IMR-90 (cell line): ENCODE data around the gene GCG. TPM values are rescaled to one million over a fixed set of nuclear protein-coding genes. Genes with fewer than 3 reads are reported as not detected.

Experiments
- ATAC-seq: fragments of 200-7000 bp; cut with Tn5 transposase; 2 replicates; pipeline ENCODE4 v1.9.1; 2020; ENCODE audit warnings: low read depth, mild to moderate bottlenecking, moderate library complexity
- BruUV-seq: library from RNA; stranded (reverse); fragments of 400-500 nt; replicated peaks from 2 replicates; lab custom pipeline; 2021; lab: Mats Ljungman, UMichigan
- CTCF ChIA-PET: fragments of 300-600 bp; formaldehyde crosslinking; extraction: SDS; loops from one replicate; lab custom pipeline; 2021; ENCODE audit warnings: antibody characterized with exemption; lab: Yijun Ruan, JAX
- POLR2A ChIA-PET: fragments of 300-600 bp; sonication (Branson Sonifier 250); formaldehyde crosslinking; loops from one replicate; lab custom pipeline; 2022; ENCODE audit warnings: antibody characterized with exemption; ENCODE audit not compliant: unreplicated experiment; lab: Charles Lee
- DNase-seq: peaks from one replicate; pipeline ENCODE4 v3.0.0; 2013
- H2AFZ ChIP-seq: replicated peaks from 2 replicates; pipeline ENCODE3; 2013; ENCODE audit warnings: low read length, mild to moderate bottlenecking; ENCODE audit not compliant: poor library complexity
- H2AK5ac ChIP-seq: 2 replicates; pipeline ENCODE4 v1.6.1; 2013; ENCODE audit warnings: low read depth, low read length, inconsistent platforms
- H2AK9ac ChIP-seq: replicated peaks from 2 replicates; pipeline ENCODE3; 2013; ENCODE audit warnings: mild to moderate bottlenecking, low read depth, low read length, moderate library complexity; ENCODE audit not compliant: poor library complexity
- H2BK120ac ChIP-seq: 2 replicates; pipeline ENCODE4 v1.6.1; 2013; ENCODE audit warnings: low read depth, low read length, inconsistent platforms
- H2BK15ac ChIP-seq: 3 replicates; pipeline ENCODE4 v1.6.1; 2013; ENCODE audit warnings: low read depth, low read length, inconsistent platforms
- H2BK20ac ChIP-seq: 2 replicates; pipeline ENCODE4 v1.6.1; 2013; ENCODE audit warnings: low read depth, mild to moderate bottlenecking, inconsistent platforms, low read length, moderate library complexity
- H2BK5ac ChIP-seq: 2 replicates; pipeline ENCODE4 v1.6.1; 2013; ENCODE audit warnings: mild to moderate bottlenecking, low read depth, low read length, inconsistent platforms; ENCODE audit not compliant: poor library complexity, severe bottlenecking
- H3K14ac ChIP-seq: replicated peaks from 2 replicates; pipeline ENCODE4 v1.6.1; 2013; ENCODE audit warnings: low read depth, low read length, inconsistent platforms
- H3K18ac ChIP-seq: 2 replicates; pipeline ENCODE4 v1.6.1; 2013; ENCODE audit warnings: low read depth, low read length, control low read depth
- H3K23ac ChIP-seq: 2 replicates; pipeline ENCODE4 v1.6.1; 2013; ENCODE audit warnings: low read depth, low read length, inconsistent platforms
- H3K27ac ChIP-seq: 2 replicates; pipeline ENCODE4 v1.5.1; 2013; ENCODE audit warnings: mild to moderate bottlenecking, control low read depth, low read length; ENCODE audit not compliant: insufficient read depth
- H3K27me3 ChIP-seq: 2 replicates; pipeline ENCODE4 v1.6.1; 2013; ENCODE audit warnings: low read length; ENCODE audit not compliant: control insufficient read depth, insufficient read depth
- H3K36me3 ChIP-seq: 2 replicates; pipeline ENCODE4 v1.6.1; 2013; ENCODE audit warnings: low read length, mixed read lengths; ENCODE audit not compliant: control insufficient read depth, insufficient read depth
- H3K4ac ChIP-seq: 2 replicates; pipeline ENCODE4 v1.6.1; 2013; ENCODE audit warnings: low read depth, low read length, inconsistent platforms
- H3K4me1 ChIP-seq: 2 replicates; pipeline ENCODE4 v1.6.1; 2013; ENCODE audit warnings: low read length, mixed read lengths; ENCODE audit not compliant: control insufficient read depth, insufficient read depth
- H3K4me2 ChIP-seq: 2 replicates; pipeline ENCODE4 v1.6.1; 2013; ENCODE audit warnings: low read depth, mild to moderate bottlenecking, control low read depth, low read length, moderate library complexity
- H3K4me3 ChIP-seq: 2 replicates; pipeline ENCODE4 v1.5.1; 2013; ENCODE audit warnings: low read depth, mild to moderate bottlenecking, control low read depth, low read length, moderate library complexity; ENCODE audit not compliant: insufficient read depth
- H3K56ac ChIP-seq: 2 replicates; pipeline ENCODE4 v1.6.1; 2013; ENCODE audit warnings: low read length, inconsistent platforms; ENCODE audit not compliant: insufficient read depth; ENCODE audit errors: extremely low read depth
- H3K79me1 ChIP-seq, 2 experiments: 2 replicates each; pipeline ENCODE4 v1.6.1; 2013; ENCODE audit warnings: low read length in 2 of 2, inconsistent platforms in 1 of 2, low read depth in 1 of 2
- H3K9ac ChIP-seq: 2 replicates; pipeline ENCODE4 v1.6.1; 2013; ENCODE audit warnings: low read depth, low read length, control low read depth
- H3K9me1 ChIP-seq: 2 replicates; pipeline ENCODE4 v1.6.1; 2013; ENCODE audit warnings: low read length, inconsistent platforms; ENCODE audit not compliant: insufficient read depth
- H3K9me3 ChIP-seq: 2 replicates; pipeline ENCODE4 v1.6.1; 2013; ENCODE audit warnings: low read length; ENCODE audit not compliant: control insufficient read depth, insufficient read depth
- H4K20me1 ChIP-seq: 2 replicates; pipeline ENCODE4 v1.6.1; 2013; ENCODE audit warnings: low read length, inconsistent platforms; ENCODE audit not compliant: insufficient read depth
- H4K5ac ChIP-seq: 2 replicates; pipeline ENCODE4 v1.6.1; 2013; ENCODE audit warnings: mild to moderate bottlenecking, low read depth, low read length, control low read depth
- H4K8ac ChIP-seq, 2 experiments: 2 replicates each; pipeline ENCODE4 v1.6.1; 2013; ENCODE audit warnings: low read depth in 2 of 2, low read length in 2 of 2, control low read depth in 1 of 2, inconsistent platforms in 1 of 2
- H4K91ac ChIP-seq: 2 replicates; pipeline ENCODE4 v1.6.1; 2013; ENCODE audit warnings: low read depth, low read length, inconsistent platforms; ENCODE audit not compliant: insufficient read depth
- BHLHE40 ChIP-seq: fragments of 150-350 bp; IDR thresholded peaks from 2 replicates; pipeline ENCODE4 v1.6.1; 2016; ENCODE audit warnings: mild to moderate bottlenecking, low read depth, low read length
- CHD1 ChIP-seq: IDR thresholded peaks from 2 replicates; pipeline ENCODE4 v1.6.1; 2012; ENCODE audit warnings: low read depth, low read length, improper control_type of control experiment
- CTCF ChIP-seq: conservative IDR thresholded peaks from 2 replicates; pipeline ENCODE4 v1.5.1; 2012; ENCODE audit warnings: mild to moderate bottlenecking, low read depth, low read length, improper control_type of control experiment
- ELK1 ChIP-seq: fragments of 150-350 bp; IDR thresholded peaks from 2 replicates; pipeline ENCODE4 v1.6.1; 2016; ENCODE audit warnings: low read depth, mild to moderate bottlenecking, low read length, moderate library complexity, borderline replicate concordance
- MXI1 ChIP-seq: IDR thresholded peaks from 2 replicates; pipeline ENCODE4 v1.6.1; 2012; ENCODE audit warnings: low read depth, mild to moderate bottlenecking, low read length, moderate library complexity, borderline replicate concordance
- NFE2L2 ChIP-seq: fragments of 150-350 bp; IDR thresholded peaks from 2 replicates; pipeline ENCODE4 v1.6.1; 2016; ENCODE audit warnings: low read depth, mild to moderate bottlenecking, low read length
- POLR2A ChIP-seq: IDR thresholded peaks from 2 replicates; pipeline ENCODE4 v1.6.1; 2012; ENCODE audit warnings: mild to moderate bottlenecking, low read depth, low read length
- RCOR1 ChIP-seq: IDR thresholded peaks from 2 replicates; pipeline ENCODE4 v1.6.1; 2012; ENCODE audit warnings: mild to moderate bottlenecking, low read length, improper control_type of control experiment; ENCODE audit not compliant: insufficient replicate concordance
- USF2 ChIP-seq: fragments of 150-350 bp; IDR thresholded peaks from 2 replicates; pipeline ENCODE4 v1.6.1; 2017; ENCODE audit warnings: mild to moderate bottlenecking, antibody characterized with exemption, low read length, low read depth
- WGBS, 2 experiments: methylation state at CpG; one replicate each; pipeline versions ENCODE4 v1.1.5 to v1.1.7; 2013; ENCODE audit warnings: missing lambda C conversion rate in 2 of 2; ENCODE audit not compliant: insufficient read length in 1 of 2; ENCODE audit errors: extremely low coverage in 2 of 2; 5-methylcytosine and 5-hydroxymethylcytosine counted together
- dilution Hi-C: fragments of 300-500 bp; cut with HindIII; formaldehyde crosslinking; loops from one replicate; pipeline ENCODE4 v1.14.3; 2018; ENCODE audit warnings: low sequenced_read_pairs; ENCODE audit not compliant: unreplicated experiment
- in situ Hi-C: fragments of 300-500 bp; cut with MboI; formaldehyde crosslinking; loops from 3 replicates; pipeline ENCODE4 v1.14.3; 2019; ENCODE audit warnings: low sequenced_read_pairs, inconsistent platforms, mixed read lengths
- intact Hi-C: fragments of 100-400 bp; cut with micrococcal nuclease; formaldehyde crosslinking; loops from 2 replicates; pipeline ENCODE4 v1.10.0; 2022
- polyA plus RNA-seq, 3 experiments: library from polyadenylated mRNA; depleted of rRNA; stranded (reverse); fragments of >200 nt; gene quantifications; 2 replicates each; pipeline ENCODE4 v1.2.3, GENCODE V29; 2012; ENCODE audit warnings: low replicate concordance in 1 of 3
- total RNA-seq: library from RNA; depleted of rRNA; stranded (reverse); fragments of >200 nt; gene quantifications from 2 replicates; pipeline ENCODE4 v1.2.3, GENCODE V29; 2012

The GCG gene
- total and polyA plus RNA-seq, 2 of the 4 experiments (the other 2 are of a cell fraction): not detected

GRCh38 chr2:162103443-162104009 is 48.5 kb downstream of the GCG start:
- TF ChIP-seq CTCF (no peak), BHLHE40 (no peak), MXI1 (no peak), POLR2A (no peak), NFE2L2 (no peak), RCOR1 (no peak), ELK1 (no peak), CHD1 (no peak), USF2 (peak; percentile 56)
- Histone ChIP-seq H3K9ac (no peak overlapping the region), H3K79me1 (no peaks in the 10 kb centered on the region), H3K9me1 (peaks cover 5% of the 10 kb centered on the region; the same call in 1 of the 2 replicates), H3K4me3 (no peak overlapping the region), H3K4ac (peak overlapping the region; percentile 48; the same call in 1 of the 2 replicates), H2AK5ac (no peak overlapping the region), H4K20me1 (no peaks in the 10 kb centered on the region), H3K36me3 (no peaks in the 10 kb centered on the region), H2AFZ (peak overlapping the region; percentile 13), H3K18ac (no peak overlapping the region), H3K4me1 (no peaks in the 10 kb centered on the region), H4K91ac (no peak overlapping the region), H2BK20ac (no peak overlapping the region), H3K27me3 (no peaks in the 10 kb centered on the region), H3K9me3 (no peaks in the 10 kb centered on the region), H4K5ac (no peak overlapping the region), H2BK15ac (no peak overlapping the region; the same call in 2 of the 3 replicates), H3K4me2 (no peak overlapping the region), H3K14ac (no peak overlapping the region), H2BK5ac (no peak overlapping the region), H4K8ac (no peak overlapping the region), H3K27ac (no peak overlapping the region), H2BK120ac (no peak overlapping the region; the same call in 1 of the 2 replicates), H3K23ac (peak overlapping the region; percentile 47), H3K56ac (no peak overlapping the region), H2AK9ac (no peak overlapping the region)
- dilution Hi-C loops (no loop called here), in situ Hi-C loops (no loop called here), intact Hi-C loops (no loop called here)
- 30% methylated on average over 2 of the region's 3 CpGs; no CpG with 5 or more reads in 1 of the 2 experiments for WGBS, 2 experiments
- ChIA-PET CTCF (no interaction called here), POLR2A (no interaction called here)
- no peak for ATAC-seq
- BruUV-seq: no TSS peak
- peak; percentile 29 for DNase-seq
